ENCODE data around the gene SACS. TPM values are rescaled to one million over a fixed set of nuclear protein-coding genes. Genes with fewer than 3 reads are reported as not detected.
"Not testable (repeated sequence)": the region's sequence is repeated elsewhere in the genome, so short reads cannot be mapped to it uniquely, and the experiment has no call there.

Gene SACS
- total and polyA plus RNA-seq, 12 donors = 4.7 to 44.5 (median 20.0) TPM

DNA sequence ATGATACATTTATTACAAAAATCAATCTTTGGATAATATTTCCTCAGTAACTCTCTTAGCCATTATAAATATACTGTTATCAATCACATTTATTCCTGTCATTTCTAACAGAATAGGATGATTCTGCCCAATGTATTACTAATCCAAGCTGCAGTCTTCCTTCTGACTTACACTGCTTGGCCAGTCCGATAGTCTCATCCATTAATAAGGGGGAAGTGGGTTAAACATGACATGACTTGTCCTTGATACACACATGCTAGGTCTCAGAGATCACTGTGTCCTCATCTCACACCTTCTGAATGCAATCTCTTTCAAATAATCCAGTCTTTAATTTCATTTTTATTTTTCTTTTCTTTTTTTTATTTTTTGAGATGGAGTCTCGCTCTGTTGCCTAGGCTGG lies 18.8 kb downstream of the SACS start:
- WGBS, 2 donors = 92 to 99% methylated on average over 2 of the region's 2 CpGs
- H3K27ac ChIP-seq = no peak overlapping the region
- no peak overlapping the region for H3K4me3 ChIP-seq
- TF ChIP-seq, protein P1, sequence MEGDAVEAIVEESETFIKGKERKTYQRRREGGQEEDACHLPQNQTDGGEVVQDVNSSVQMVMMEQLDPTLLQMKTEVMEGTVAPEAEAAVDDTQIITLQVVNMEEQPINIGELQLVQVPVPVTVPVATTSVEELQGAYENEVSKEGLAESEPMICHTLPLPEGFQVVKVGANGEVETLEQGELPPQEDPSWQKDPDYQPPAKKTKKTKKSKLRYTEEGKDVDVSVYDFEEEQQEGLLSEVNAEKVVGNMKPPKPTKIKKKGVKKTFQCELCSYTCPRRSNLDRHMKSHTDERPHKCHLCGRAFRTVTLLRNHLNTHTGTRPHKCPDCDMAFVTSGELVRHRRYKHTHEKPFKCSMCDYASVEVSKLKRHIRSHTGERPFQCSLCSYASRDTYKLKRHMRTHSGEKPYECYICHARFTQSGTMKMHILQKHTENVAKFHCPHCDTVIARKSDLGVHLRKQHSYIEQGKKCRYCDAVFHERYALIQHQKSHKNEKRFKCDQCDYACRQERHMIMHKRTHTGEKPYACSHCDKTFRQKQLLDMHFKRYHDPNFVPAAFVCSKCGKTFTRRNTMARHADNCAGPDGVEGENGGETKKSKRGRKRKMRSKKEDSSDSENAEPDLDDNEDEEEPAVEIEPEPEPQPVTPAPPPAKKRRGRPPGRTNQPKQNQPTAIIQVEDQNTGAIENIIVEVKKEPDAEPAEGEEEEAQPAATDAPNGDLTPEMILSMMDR (IDR thresholded peaks at IDR 0.05) = no peak
- H3K36me3 ChIP-seq = no peaks in the 10 kb centered on the region
- H3K9me3 ChIP-seq = no peaks in the 10 kb centered on the region
- intact Hi-C loops (cut with DNase I) = no loop called here
- peaks cover 0 to 9% (median 0%) of the 10 kb centered on the region in 9 donors for H3K4me1 ChIP-seq
- DNase-seq (no peak), ATAC-seq (no peak)
- no peaks in the 10 kb centered on the region for H3K27me3 ChIP-seq

DNA sequence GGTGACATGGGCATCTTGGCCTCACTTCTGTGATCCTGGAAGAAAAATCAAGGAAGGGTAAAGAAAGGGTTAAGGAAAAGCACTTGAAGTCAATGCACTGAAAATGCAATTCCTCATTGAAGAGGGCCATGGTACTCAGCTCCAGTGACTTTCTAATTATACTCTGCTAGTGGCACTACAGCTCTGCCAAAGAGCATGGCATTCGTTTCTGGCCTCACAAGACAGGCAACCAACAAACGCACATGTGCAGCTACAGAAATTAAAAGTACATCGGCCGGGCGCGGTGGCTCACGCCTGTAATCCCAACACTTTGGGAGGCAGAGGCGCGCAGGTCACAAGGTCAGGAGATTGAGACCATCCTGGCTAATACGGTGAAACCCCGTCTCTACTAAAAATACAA lies 21.8 kb downstream of the SACS start:
- Histone ChIP-seq H3K9me3 (no peaks in the 10 kb centered on the region), H3K36me3 (no peaks in the 10 kb centered on the region), H3K4me3 (no peak overlapping the region), H3K4me1 (peaks cover 0 to 13% (median 0%) of the 10 kb centered on the region in 9 donors), H3K27ac (peak overlapping the region in 2 of 10 donors; percentile 2 to 26), H3K27me3 (no peaks in the 10 kb centered on the region)
- peak in 7 of 8 donors; percentile 71 to 95 (median 87) for ATAC-seq
- DNase-seq = peak in 1 of 2 donors; percentile 34
- intact Hi-C loops (cut with DNase I) = no loop called here
- WGBS, 2 donors = 71 to 73% methylated on average over 11 of the region's 11 CpGs
- TF ChIP-seq, protein P1 (IDR thresholded peaks at IDR 0.05) = no peak

DNA sequence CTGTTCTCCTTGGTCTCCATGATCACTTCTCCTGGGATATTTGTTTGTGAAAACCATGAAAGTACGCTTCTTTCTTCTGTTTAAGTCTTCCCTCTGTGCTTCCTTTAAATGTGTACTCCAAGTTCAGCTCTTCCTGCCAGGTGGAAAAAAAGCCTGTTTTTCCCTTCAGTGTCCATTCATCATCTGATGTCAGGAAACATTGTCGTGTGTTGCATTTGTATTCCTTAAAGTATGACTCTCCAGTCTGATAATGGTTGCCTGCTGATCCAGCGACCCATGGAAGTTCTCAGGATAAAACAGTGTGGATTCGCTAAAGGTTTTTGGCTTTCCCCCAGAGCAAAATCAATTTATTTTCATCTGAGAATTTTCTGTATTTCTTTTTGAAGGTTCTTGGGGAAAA lies 22.3 kb downstream of the SACS start:
- WGBS, 2 donors = 57 to 63% methylated on average over 4 of the region's 4 CpGs
- intact Hi-C loops (cut with DNase I) = no loop called here

DNA sequence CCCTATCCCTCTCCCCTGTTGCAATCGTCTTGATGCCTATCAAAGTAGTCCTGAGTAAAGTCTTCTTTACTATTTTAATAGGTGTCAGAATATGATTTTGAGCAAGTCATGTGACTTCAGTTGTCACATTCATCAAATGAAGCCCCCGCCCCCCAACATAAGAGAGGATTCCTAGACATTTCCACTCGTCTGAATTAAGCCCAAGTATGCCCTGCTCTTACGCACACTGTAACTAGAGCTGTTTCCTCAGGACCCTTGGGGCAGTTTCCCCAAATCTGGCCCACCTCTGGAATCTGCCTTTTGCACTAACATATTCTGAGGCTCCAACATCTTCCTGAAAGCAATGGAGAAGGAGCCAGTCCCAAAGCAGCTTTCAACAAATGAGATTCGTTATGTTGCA lies 25.5 kb downstream of the SACS start:
- peaks cover 0 to 15% (median 0%) of the 10 kb centered on the region in 9 donors for H3K4me1 ChIP-seq
- WGBS, 2 donors = 88 to 90% methylated on average over 5 of the region's 5 CpGs
- TF ChIP-seq, protein P1 (IDR thresholded peaks at IDR 0.05) = no peak
- no peak overlapping the region for H3K27ac ChIP-seq
- peaks cover 0 to 6% (median 0%) of the 10 kb centered on the region in 11 donors for H3K9me3 ChIP-seq
- no peak overlapping the region for H3K4me3 ChIP-seq
- intact Hi-C loops (cut with DNase I) = no loop called here
- no peaks in the 10 kb centered on the region for H3K27me3 ChIP-seq
- H3K36me3 ChIP-seq = no peaks in the 10 kb centered on the region
- ATAC-seq (no peak), DNase-seq (no peak)

More for the DNA sequence above, 22.3 kb downstream of the SACS start:
- TF ChIP-seq, protein P1 (IDR thresholded peaks at IDR 0.05) = no peak
- no peaks in the 10 kb centered on the region for H3K36me3 ChIP-seq
- ATAC-seq (no peak), DNase-seq (no peak)
- H3K4me3 ChIP-seq = no peak overlapping the region
- peaks cover 0 to 15% (median 0%) of the 10 kb centered on the region in 9 donors for H3K4me1 ChIP-seq
- no peaks in the 10 kb centered on the region for H3K27me3 ChIP-seq
- H3K9me3 ChIP-seq = no peaks in the 10 kb centered on the region
- H3K27ac ChIP-seq = peak overlapping the region in 1 of 10 donors; percentile 2

DNA sequence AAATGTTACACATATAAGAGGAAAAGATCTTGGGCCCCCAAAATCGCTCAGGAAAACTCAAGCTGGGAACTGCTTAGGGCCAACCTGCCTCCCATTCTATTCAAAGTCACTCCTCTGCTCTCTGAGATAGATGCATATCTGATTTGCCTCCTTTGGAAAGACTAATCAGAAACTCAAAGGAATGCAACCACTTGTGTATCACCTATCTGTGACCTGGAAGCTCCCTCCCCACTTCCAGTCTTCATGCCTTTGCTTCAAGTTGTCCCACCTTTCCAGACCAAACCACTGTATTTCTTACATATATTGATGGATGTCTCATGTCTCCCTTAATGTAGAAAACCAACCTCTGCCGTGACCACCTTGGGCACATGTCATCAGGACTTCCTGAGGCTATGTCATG lies 32.3 kb downstream of the SACS start:
- H3K9me3 ChIP-seq = peaks cover 0 to 12% (median 0%) of the 10 kb centered on the region in 11 donors
- H3K27me3 ChIP-seq; H3K27ac ChIP-seq; DNase-seq; H3K4me1 ChIP-seq; intact Hi-C loops (cut with DNase I); H3K36me3 ChIP-seq; ATAC-seq; H3K4me3 ChIP-seq: not testable (repeated sequence)
- 87 to 91% methylated on average over 2 of the region's 2 CpGs for WGBS, 2 donors
